Erythroblast (primary cell): ENCODE results near the gene RUFY3.
"Not testable (repeated sequence)": the region's sequence is repeated elsewhere in the genome, so short reads cannot be mapped to it uniquely, and the experiment has no call there.

ENCODE experiments used
- DNase-seq, 2 experiments: peaks; one replicate each; lab custom pipeline; 2025; lab: John Stamatoyannopoulos, UW
- GATA1 ChIP-seq: IDR thresholded peaks from 2 replicates; pipeline ENCODE4 v1.6.1; 2011; ENCODE audit warnings: low read depth, mild to moderate bottlenecking, control low read depth, low read length, moderate library complexity
- POLR2A ChIP-seq: IDR thresholded peaks from 2 replicates; pipeline ENCODE4 v1.6.1; 2011; ENCODE audit warnings: mild to moderate bottlenecking, low read length

The RUFY3 gene

GRCh38 chr4:70818173-70818855, 96.5 kb downstream of the RUFY3 start:
- no peak for DNase-seq
- TF ChIP-seq POLR2A = no peak
- no peak for TF ChIP-seq GATA1

GRCh38 chr4:70818921-70819320, 97.2 kb downstream of the RUFY3 start:
- no peak for DNase-seq
- TF ChIP-seq GATA1 (no peak), POLR2A (no peak)

GRCh38 chr4:70829015-70829414, 107.3 kb downstream of the RUFY3 start:
- TF ChIP-seq GATA1 (no peak), POLR2A (no peak)
- DNase-seq = no peak

GRCh38 chr4:70829492-70829891, 107.7 kb downstream of the RUFY3 start:
- no peak for DNase-seq
- no peak for TF ChIP-seq GATA1

- no peak for DNase-seq
- no peak for TF ChIP-seq GATA1
- no peak for TF ChIP-seq POLR2A
These were observed 108.3 kb downstream of the RUFY3 start for GRCh38 chr4:70830054-70830453.

GRCh38 chr4:70831293-70831692, 109.5 kb downstream of the RUFY3 start:
- DNase-seq = no peak

GRCh38 chr4:70833675-70834074, 111.9 kb downstream of the RUFY3 start:
- TF ChIP-seq POLR2A (no peak), GATA1 (no peak)
- no peak for DNase-seq

More at GRCh38 chr4:70831293-70831692, 109.5 kb downstream of the RUFY3 start:
- TF ChIP-seq GATA1 (no peak), POLR2A (no peak)

GRCh38 chr4:70836081-70836480, 114.3 kb downstream of the RUFY3 start:
- DNase-seq = no peak
- no peak for TF ChIP-seq POLR2A
- TF ChIP-seq GATA1 = no peak

GRCh38 chr4:70838204-70838603, 116.4 kb downstream of the RUFY3 start:
- TF ChIP-seq GATA1 = no peak
- TF ChIP-seq POLR2A = no peak
- DNase-seq = peak; percentile 40 to 58

- peak; percentile 85 to 88 for DNase-seq
- no peak for TF ChIP-seq GATA1
- TF ChIP-seq POLR2A = no peak
These were observed 117.2 kb downstream of the RUFY3 start for GRCh38 chr4:70838666-70839588.

- TF ChIP-seq POLR2A = peak; percentile 74
- TF ChIP-seq GATA1 = no peak
- DNase-seq = peak; percentile 91 to 93
These were observed 117.9 kb downstream of the RUFY3 start, which contains the start of gene GRSF1 for GRCh38 chr4:70839589-70840093. TSS of gene GRSF1 (minus strand) at chr4:70839890. CDS start at chr4:70839827, 63 bp downstream.

GRCh38 chr4:70840137-70840536, 118.4 kb downstream of the RUFY3 start:
- peak; percentile 52 to 65 for DNase-seq

GRCh38 chr4:70840631-70841030, 118.9 kb downstream of the RUFY3 start:
- DNase-seq = not testable (repeated sequence)

GRCh38 chr4:70841211-70841610, 119.4 kb downstream of the RUFY3 start:
- TF ChIP-seq GATA1 (no peak), POLR2A (no peak)
- no peak for DNase-seq

- DNase-seq = no peak
- TF ChIP-seq GATA1 = no peak
These were observed 120.2 kb downstream of the RUFY3 start for GRCh38 chr4:70841951-70842350.
